GM10266 (cell line): ENCODE results near the gene NTRK2.

Source experiments
- DNase-seq: peaks from one replicate; pipeline ENCODE4 v3.0.0; 2012; ENCODE audit errors: extremely low spot score
- TF ChIP-seq, protein P1 (sequence below): IDR thresholded peaks from 2 replicates; pipeline ENCODE4 v1.5.1; 2012; ENCODE audit warnings: mild to moderate bottlenecking, low read depth; ENCODE audit not compliant: control insufficient read depth, insufficient read depth; ENCODE audit errors: missing control alignments

The NTRK2 gene

GRCh38 chr9:84723426-84723825 is 53.9 kb downstream of the NTRK2 start:
- TF ChIP-seq, protein P1, sequence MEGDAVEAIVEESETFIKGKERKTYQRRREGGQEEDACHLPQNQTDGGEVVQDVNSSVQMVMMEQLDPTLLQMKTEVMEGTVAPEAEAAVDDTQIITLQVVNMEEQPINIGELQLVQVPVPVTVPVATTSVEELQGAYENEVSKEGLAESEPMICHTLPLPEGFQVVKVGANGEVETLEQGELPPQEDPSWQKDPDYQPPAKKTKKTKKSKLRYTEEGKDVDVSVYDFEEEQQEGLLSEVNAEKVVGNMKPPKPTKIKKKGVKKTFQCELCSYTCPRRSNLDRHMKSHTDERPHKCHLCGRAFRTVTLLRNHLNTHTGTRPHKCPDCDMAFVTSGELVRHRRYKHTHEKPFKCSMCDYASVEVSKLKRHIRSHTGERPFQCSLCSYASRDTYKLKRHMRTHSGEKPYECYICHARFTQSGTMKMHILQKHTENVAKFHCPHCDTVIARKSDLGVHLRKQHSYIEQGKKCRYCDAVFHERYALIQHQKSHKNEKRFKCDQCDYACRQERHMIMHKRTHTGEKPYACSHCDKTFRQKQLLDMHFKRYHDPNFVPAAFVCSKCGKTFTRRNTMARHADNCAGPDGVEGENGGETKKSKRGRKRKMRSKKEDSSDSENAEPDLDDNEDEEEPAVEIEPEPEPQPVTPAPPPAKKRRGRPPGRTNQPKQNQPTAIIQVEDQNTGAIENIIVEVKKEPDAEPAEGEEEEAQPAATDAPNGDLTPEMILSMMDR, result no peak
- DNase-seq, result no peak

DNA sequence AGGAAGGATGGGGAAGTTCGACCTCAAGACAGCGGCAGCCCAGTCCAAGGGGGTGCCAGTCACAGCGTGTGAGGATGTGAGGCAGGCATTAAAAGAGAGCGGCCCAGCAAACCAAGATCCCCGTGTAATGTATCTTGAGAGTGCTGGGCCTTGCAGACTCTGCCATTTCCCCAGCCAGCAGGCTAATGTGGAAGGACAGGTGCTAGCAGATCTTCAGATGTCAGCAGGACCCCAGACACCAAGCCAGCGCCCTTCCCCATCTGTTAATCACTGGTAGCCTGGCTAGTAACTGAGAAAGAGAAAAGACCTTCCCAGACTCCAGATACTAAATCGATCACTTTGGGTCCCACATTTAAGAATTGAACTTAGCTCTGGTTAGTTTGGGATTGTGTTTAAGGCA is 62.2 kb downstream of the NTRK2 start:
- TF ChIP-seq, protein P1, result no peak
- no peak for DNase-seq

- no peak for DNase-seq
- TF ChIP-seq, protein P1, result no peak
These were observed 66.6 kb downstream of the NTRK2 start for GRCh38 chr9:84736081-84736480.

DNA sequence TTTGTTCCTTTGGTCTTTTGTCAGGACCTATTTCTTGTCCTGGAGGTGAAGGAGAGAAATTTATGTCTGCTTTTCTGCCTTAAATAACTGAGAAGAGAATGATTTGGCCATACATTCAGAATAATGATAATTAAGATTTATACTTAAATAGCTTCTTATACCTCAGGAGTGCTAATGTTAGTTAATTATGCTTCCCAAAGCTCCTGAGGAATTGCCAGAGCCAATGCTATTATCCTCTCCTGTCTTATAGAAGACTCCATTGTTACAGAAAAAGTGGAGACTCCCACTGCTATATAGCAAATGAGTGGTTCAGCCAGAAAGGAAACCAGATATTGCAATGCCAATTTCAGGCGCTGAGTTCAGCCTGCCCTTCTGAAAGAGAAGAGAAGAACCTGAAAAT is 67.0 kb downstream of the NTRK2 start:
- DNase-seq, result no peak
- TF ChIP-seq, protein P1, result no peak

DNA sequence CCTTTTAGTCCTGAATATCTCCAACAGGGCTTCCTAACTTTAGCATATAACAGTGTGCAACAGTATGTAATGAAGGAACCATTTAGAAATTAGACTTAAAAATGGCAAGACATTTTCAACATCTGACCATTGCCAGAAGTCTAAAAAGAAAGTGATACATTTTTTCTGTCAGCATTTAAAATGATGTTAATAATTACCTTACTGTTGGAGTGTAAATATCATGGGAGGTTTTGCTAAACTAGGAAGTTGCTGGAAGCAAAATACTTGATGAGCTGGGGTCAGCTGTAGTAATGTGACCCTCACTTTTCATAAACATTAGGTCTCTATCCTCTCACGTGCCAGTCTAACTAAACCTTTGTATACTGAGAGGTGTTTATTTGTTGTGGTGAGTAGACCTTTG is 68.8 kb downstream of the NTRK2 start:
- DNase-seq, result no peak
- TF ChIP-seq, protein P1, result no peak

DNA sequence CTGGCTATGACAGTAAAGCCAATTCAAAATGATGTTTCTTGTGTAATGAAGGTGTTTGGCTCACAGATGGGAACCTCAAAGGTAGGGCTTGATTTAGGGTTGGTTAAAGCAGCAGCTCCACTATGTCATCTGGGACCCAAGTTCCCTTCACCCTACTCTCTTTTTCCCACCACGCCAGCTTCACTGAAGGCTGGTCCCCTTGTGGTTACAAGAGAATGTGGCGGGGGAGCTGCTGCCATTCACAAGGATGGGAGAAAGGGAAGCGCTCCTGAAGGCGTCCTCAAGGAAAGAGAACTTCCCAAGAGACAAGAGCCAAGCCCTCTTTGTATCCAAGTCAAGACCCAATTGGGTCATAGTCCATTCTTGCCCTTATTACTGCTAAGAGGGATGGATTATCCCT is 72.7 kb downstream of the NTRK2 start:
- TF ChIP-seq, protein P1, result no peak
- no peak for DNase-seq

DNA sequence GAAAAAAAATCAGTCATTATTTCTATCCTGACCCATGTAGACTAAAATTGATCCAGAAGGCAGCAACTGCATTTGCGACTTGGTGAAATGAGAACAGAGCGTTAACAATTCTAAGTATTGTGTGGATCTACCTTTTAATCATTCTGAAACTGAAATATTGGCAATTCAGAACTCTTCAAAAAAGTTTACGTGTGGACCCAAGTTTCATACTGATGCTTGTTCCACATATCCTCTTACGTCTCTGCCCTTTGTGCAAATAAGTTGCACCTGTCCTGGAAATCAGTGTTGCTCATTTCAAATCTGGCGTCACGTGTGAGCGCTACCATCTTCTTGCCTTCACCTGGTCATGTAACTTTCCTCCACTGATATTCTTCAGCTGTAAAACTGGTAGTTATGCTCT is 74.7 kb downstream of the NTRK2 start:
- TF ChIP-seq, protein P1, result no peak
- DNase-seq, result no peak
